HG03565 (cell line): Measurements from ENCODE around the gene ADGRD1.

Experiments
- ATAC-seq: cut with Tn5 transposase; IDR thresholded peaks from one replicate; pipeline ENCODE4 v1.9.1; 2021; ENCODE audit warnings: mild to moderate bottlenecking, moderate library complexity; ENCODE audit not compliant: unreplicated experiment

The ADGRD1 gene

DNA sequence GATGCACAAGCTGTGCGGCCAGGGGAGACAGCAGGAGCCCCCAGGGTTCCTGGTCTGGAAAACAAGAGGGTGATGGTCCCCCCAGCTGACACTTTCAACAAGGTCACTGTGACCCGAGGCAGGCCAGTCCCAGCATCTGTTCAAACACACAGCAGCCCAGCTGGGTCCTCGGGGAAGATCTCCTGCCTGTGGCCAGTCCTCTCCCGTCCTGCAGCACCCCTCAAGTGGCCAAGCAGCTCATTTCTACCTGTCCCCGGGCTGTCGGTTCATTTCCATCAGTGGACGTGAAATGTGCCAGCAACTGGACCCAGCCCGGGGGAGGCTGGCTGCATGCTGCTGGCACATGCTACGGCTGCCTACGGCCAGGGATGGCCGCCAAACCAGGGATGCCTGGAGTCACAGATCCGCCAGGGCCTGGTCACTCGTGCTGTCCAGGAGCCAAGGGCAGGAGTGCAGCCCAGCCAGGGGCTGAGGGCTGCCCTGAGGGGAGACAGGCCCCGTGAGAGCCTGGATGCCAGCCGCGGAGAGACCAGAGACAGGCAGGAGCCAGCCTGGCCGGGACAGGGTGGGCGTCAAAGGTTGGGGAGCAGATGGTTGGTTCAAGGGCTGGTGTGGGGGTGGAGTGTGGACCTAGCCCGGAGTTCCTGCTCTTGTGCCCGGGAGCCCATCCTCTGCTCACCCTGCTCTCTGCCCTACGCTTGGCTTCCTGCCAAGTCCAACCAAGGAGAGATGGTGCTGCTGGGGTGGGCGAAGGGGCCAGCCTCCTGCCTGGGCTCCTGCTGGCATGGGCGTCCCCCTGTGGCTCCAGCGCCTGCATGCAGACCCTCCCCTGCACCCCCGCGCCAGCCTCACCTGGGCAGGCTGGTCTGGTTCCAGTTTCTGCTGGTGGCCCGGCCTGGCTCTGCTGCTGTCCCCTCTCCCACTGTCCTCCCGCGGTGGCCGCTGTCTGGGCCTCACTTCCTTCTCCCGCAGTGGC is 143.8 kb downstream of the ADGRD1 start:
- no peak for ATAC-seq

DNA sequence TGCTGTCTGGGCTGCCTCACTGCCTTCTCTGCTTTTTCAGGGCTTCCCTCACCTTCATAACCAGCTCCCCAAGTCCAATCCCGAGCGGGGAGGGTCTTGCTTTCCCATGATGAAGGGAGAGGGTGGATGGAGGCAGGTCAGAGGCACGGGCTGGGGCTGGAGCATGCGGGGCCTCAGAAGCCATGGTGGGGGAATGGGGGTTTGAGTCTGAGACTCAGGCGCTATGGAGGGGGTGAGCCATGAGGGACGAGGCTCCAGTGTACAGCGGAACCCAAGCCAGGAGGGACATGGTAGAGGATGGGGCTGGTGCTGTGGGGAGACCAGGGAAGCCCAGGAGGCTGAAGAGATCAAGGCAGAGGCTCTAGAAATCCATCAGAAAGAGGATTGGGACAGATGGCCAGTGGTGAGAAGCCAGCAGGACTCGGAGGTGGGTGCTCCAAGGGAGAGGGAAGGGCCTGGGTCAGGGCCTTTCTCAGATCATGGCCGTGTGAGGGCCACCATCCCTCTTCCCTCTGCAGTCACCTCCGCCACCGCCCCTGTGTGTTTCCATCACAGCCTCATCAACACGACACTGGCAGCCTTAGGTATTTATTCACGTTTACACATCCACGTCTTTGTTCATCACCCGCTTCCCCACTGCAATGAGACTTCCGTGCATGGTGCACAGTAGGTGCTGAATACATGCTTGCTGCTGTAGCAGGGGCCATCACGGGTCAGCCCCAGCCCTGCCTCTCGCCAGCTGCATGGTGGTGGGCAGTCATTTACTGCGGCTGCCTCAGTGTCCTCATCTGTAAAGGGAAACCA is 144.7 kb downstream of the ADGRD1 start:
- ATAC-seq: no peak

DNA sequence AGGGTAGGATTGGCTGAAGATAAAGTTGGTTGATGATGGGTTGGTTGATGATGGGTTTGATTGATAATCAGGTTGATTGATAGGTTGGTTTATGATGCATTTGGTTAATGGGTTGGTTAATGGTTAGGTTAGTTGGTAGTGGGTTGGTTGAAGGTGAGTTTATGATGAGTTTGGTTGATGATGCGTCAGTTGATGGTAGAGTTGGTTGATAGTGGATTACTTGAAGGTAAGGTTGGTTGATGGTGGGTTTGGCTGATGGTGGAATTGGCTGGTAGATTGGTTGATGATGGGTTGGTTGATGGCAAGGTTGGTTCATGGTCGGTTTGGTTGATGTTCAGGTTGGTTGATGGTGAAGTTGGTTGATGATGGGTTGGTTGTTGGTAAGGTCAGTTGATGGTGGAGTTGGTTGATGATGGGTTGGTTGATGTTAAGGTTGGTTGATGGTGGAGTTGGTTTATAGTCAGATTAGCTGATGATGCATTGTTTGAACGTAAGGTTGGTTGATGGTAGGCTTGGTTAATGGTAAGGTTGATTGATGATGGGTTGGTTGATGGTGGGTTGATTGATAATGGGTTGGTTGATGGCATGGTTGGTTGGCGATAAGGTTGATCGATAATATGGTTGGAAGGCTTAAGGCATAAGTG is 146.4 kb downstream of the ADGRD1 start:
- no peak for ATAC-seq

DNA sequence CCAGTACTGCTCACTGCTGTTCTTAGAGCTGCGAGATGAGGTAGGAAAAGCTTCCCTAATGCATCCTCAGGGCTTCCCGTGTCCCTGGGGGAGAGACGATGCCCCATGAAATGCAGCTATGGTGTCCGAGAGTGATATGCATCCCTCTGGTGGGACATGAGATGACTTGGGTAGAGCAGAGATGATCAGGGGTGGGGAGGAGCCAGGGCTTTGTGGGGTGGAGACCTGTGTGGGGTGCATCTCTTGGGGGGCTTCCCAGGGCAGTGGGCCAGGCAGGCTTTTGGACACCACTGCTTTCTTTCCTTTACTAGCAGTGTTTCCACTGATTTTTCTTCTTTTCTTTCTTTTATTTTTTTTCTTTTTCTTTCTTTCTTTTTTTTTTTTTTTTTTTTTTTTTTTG is 147.3 kb downstream of the ADGRD1 start:
- ATAC-seq: no peak

DNA sequence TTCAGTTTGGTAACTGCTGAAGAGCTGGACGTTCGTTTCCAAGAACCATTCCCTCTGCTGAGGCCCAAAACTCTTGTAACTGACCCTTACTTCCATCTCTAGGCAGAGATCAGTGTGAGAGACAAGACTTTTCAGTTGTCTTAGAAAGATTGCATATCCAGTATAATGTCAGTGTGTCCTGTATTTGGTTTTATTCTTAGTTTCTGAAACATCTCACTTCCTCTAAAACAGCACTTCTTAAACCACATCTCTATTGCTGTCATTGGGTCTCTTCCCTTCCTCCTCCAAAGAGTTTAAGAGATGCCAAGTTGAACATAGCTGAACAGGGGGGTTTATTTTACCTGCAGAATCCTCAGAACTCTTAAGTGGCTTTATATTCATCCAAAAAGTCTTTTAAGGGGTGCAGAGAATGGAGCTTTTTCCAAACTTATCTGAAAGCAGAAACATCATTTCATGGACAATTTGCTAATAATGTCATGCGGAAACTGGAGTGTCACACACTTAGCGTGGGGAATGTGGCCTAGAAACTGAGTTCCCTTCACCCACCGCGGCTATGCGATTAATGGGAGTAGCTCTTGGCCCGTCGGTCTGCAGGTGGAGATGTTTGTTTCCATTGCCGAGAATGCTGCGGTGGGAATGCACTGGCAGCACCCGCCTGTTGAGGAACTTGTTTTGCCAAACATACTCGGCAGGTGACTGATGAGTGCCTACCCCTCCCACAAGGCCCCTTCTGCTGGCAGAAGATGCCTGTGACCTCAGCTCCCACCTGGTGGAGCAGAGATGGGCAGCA is 148.2 kb downstream of the ADGRD1 start:
- peak; percentile 74 for ATAC-seq

DNA sequence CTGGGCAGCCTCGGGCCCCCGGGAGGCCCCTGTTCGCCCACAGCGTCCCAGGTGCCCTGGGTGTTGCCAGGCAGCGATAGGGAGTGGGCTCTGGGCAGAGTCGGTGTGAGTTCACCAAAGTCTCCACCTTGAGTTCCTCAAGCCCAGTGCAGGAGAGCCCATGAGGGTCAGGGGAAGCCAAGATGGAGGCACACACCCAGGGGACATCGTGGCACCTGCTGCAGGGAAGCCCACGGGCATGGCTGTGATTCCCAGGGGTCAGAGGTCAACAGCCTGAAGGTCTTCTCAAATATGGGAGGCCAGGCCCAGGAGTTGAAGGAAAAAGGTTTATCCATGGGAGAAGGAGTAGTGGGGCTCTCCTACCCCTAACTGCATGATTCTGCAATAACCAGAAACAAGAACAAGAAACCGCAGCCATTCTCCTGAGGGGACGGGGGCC is 148.8 kb downstream of the ADGRD1 start:
- ATAC-seq: no peak

DNA sequence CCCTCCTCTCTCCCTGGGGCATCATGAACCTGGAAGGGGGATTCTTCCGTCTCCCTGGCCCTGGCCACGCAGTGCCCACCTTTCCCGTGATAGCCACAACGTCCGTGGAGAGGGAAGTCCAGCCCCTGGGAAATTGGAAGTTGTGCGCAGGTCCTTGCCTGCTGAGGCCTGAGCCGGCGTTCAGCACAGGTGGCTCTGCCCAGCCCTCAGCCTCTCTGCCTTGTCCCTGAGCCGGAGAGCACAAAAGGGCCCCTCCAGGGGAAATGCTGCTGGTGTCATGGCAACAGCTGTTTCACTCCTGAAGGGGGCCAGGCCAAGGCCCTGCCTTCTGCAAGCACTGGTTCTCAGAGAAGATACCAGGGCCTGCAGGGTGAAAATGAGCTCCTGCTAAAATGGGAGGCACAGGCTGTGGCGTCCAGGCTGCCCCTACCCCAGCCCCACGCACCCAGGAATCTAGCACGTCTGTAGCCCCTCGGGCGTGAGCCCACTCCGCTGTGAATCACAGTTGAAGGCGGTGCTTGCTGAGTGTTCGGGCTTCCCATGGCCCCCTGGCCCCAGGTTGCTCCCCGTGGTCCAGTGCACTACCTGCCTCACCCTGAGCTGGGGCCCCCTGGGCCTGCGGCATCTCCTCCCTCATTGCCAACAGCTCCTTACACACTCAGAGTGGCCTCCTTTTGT is 149.4 kb downstream of the ADGRD1 start:
- ATAC-seq: no peak

DNA sequence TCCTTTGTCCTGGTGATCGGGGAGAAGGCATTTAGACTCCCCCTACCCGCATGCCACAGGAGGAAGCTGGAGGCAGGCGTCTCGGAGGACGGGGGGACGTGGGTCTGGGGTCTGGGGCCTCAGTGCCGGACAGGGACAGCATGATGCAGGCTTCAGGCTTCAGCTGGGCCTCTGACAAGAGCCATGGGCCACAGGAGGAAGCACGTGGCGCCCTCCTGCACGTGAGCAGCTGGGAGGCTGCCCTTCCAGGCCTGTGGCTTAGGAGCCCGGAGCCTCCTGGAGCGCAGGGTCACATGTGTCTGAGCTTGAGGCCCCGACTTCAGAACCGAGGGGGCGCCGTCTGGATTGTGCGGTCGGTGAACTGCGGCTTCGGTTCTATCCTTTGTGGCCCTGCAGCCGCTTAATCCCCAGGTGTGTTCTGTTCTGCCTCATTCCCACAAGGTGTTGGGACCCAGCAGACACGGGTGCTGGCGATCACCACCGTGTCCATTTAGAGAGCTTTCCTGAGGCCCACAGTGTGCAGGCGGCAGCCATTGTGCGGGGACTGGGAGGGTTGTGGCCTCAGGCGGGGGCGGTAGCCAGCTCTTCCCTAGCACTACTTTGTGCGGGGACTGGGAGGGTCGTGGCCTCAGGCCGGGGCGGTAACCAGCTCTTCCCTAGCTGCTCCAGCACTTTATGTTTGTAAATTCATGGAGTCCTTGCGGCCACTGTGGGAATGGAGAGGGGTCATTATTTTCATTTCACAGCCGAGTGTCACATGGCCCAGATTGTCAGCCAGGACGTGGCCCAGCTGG is 150.2 kb downstream of the ADGRD1 start:
- ATAC-seq: no peak

DNA sequence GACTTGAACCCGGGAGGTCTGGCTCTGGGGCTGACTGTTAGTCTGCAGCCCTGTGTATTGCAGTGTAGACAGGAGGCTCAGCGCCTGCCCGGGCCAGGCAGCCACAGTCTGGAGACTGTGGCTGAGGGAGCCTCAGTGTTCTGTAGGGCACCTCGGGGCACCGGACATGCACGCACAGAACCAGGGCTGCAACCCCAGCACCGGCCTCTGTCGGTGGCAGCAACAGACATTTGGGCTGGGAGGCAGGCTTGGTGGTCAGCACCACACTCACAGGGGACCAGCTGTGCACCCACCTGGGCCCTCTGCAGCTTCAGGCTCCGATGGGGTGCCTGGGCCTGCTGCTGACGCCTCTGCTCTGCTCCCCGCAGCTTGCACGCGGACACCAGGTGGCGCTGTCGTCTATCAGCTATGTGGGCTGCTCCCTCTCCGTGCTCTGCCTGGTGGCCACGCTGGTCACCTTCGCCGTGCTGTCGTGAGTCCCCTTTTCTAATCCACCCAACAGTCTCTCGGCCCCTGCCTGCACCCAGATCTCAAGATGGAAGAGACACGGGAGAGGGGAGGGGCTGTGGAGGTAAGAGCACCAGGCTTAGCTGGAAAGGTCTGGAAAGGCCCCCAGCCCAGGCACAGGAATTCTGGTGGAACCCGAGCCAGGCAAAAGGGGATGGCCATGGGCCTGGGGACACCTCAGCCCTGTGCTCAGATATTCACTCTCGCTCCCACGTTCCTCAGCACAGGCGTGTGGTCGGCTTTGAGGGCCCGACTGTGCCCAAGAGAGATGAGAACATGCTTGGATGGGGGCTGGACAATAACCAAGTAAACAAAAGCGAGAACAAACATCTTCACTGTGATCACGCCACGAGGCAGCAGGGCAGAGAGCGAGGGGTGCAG is 151.0 kb downstream of the ADGRD1 start:
- ATAC-seq: peak; percentile 53

DNA sequence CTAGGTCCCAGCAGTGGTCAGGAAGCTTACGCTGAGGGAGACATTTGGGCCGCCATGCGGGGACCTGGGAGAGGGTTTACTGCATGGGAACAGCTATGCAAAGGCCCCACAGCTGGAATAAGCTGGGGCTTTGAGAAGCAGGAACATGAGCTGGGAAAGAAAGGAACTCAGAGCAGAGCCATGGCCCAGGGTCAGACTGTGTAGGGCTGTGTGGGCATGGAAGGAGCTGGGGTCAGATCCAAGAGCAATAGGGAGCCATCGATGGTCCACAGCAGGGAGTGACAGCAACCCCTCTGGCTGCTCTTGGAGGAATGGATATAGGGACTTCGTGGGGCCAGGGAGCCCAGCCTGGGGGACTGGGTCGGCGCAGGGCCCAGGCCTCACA is 151.6 kb downstream of the ADGRD1 start:
- ATAC-seq: no peak

DNA sequence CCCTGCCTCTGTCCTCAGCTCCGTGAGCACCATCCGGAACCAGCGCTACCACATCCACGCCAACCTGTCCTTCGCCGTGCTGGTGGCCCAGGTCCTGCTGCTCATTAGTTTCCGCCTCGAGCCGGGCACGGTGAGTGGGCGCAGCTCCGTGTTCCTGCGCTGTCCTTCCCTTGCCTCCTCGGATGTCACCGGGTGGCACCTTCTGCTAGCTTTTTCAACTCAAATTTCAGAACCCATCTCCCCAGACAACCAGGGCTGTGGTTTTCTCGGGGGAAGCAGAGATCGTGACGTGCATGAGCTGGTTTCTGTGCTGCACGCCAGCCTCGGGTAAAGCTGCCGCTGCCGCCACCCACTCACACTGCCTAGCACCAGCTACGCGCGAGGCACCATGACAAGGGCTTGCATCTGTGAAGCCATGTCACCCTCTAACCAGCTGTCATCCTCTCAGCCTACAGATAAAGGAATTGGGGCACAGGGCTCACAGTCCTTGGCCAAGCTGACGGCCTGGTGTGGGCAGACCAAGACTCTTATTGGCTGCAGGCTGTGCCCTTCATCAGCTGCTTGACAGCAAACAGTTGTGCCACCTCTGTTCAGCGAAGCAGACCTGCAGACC is 152.1 kb downstream of the ADGRD1 start:
- no peak for ATAC-seq

DNA sequence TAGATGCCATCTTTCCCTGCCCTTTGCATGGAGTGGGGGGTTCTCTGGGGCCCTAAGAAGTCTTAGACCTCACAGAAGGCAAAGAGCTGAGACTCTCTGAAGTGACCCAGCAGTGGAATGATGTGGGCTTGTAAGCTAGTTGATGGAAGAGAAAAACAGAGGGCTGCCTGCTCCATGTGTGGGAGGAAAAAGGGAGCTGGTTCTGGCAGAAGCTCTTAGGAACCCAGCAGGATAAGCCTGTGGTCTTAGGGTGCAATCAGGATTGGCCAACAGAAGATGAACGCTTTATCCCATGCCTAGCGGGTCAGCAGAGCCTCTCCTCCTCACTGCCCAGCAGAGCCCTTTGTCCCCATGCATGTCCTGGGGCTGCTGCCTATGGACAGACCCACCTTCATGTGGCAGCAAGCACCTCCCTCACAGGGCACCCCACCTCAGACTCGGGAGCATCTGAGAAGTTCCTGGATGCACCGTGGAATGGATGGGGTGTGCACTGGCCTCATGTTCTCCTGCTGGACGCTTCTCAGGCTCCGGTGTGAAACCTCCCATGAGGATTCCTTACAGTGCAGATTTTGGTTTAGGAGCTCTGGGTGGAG is 152.7 kb downstream of the ADGRD1 start:
- ATAC-seq: no peak

DNA sequence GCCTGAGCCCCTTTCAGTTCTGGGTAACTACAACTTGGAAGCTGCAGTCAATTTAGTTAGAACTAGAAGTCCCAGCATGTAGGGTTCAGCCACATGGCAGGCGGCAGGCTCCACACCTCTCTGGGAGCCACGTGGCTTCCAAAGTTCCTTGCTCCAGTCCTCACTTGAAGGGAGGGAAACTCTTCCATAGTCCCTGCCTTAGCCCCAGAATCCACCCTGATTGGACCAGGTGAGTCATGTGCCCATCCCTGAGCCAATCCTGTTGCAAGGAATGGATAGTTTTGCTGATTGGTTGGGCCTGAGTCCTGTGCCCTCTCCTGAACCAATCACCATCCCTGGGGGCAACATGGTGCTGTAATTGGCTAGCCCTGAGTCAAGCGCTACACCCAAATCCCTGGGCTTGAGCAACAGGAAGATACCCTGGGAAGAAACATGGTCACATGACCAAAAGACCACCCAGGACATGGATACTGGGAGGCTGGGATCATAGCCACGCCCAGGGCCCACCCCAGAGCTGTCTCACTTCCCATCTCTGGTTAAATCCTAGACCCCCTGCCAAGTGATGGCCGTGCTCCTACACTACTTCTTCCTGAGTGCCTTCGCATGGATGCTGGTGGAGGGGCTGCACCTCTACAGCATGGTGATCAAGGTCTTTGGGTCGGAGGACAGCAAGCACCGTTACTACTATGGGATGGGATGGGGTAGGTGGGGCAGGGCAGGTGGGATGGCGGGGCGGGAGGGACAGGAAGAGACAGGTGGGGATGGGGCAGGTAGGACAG is 154.7 kb downstream of the ADGRD1 start:
- no peak for ATAC-seq

DNA sequence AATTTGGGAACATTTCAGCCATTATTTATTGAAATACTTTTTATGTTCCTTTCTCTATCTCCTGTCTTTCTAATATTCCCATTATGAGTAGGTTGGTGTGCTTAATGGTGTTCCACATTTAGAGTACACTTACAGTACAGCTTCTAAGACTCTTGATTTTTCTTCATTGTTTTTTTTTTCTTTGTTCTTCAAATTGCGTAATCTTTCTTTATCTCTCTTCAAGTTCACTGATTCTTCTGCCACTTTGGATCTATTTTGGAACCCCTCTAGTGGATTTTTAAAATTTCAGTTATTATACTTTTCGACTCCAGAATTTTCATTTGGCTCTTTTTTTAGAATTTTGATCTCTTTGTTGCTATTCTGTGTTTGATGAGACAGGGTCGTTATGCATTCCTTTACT is 157.7 kb downstream of the ADGRD1 start:
- no peak for ATAC-seq

DNA sequence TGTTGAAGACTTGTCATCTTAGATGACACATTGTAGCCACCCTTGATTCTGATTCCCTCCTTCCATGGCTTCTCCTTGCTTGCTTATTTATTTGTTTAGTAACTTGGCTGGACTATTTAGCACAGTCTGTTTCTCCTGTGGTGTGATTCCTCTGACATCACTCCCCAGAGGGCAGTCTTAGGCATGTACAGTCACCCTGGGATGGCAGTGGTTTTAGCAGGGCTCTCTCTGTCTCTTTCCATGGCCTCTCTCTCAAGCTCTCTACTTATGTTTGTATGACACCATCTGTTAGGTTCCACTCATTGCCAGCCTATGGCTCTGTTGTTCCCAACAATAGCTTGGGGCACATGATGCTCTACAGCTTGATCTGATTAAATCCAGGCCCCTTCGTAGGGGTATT is 158.3 kb downstream of the ADGRD1 start:
- no peak for ATAC-seq

DNA sequence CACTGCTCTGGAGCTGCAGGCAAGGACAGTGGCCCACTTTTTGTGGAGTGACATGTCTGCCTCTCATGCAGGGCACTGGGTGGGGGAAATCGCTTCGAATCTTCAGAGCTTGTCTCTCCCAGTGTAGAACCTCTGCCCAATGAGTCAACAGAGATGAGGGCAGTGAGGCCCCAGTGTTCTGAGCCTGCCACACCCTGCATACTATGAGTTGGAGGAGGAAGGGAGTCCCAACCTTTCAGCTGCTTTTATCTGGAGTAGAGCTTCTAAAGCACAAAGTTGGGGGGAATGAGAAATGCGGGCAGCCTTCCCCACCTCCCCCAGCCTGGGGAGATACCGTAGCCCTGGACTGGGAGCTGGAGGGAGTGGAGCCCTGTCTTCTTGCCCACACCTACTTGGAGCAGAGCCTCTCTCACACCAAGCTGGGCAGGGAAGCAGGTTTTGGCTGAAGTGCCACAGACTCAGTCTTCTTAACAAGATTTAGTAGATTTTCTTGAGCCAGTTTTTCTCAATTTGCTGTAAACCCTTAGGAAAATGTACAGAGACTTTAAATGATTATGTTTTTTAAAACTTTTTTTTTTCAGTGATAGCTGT is 159.1 kb downstream of the ADGRD1 start:
- no peak for ATAC-seq
